Esophagus muscularis mucosa (tissue), 4 donors: ENCODE measurements around the gene AGAP3. TPM values are rescaled to one million over a fixed set of nuclear protein-coding genes. Genes with fewer than 3 reads are reported as not detected.

Experiments
- DNase-seq: peaks from one replicate; pipeline ENCODE4 v3.0.0-alpha.2; 2017; ENCODE audit errors: extremely low spot score
- H3K27ac ChIP-seq, 4 donors: fragments of 200-600 bp; sonication (generic); replicated peaks in 1 of 4; 1 replicate in 3 of 4; 2 replicates in 1 of 4; pipeline ENCODE4 v1.5.1; 2016 to 2019; ENCODE audit warnings: mild to moderate bottlenecking in 1 of 4
- H3K27me3 ChIP-seq, 4 donors: fragments of 200-600 bp; sonication (generic); one replicate each; pipeline versions ENCODE4 v1.5.1 to v1.6.0; 2016 to 2019
- H3K36me3 ChIP-seq, 4 donors: fragments of 200-600 bp; sonication (generic); one replicate each; pipeline ENCODE4 v1.5.1; 2016 to 2019
- H3K4me1 ChIP-seq, 4 donors: fragments of 200-600 bp; sonication (generic); one replicate each; pipeline ENCODE4 v1.5.1; 2016 to 2019
- H3K4me3 ChIP-seq, 4 donors: fragments of 200-600 bp; sonication (generic); 1 replicate in 2 of 4; 2 replicates in 2 of 4; pipeline ENCODE4 v1.5.1; 2016 to 2019; ENCODE audit warnings: mild to moderate bottlenecking in 4 of 4, moderate library complexity in 1 of 4
- H3K9me3 ChIP-seq, 4 donors: fragments of 200-600 bp; sonication (generic); 1 replicate in 3 of 4; 2 replicates in 1 of 4; pipeline ENCODE4 v1.5.1; 2016 to 2019
- CTCF ChIP-seq, 3 experiments: fragments of 200-600 bp in 2 of 3; fragments of 450-650 bp in 1 of 3; sonication (generic) in 2 of 3; IDR thresholded peaks; one replicate each; pipeline ENCODE4 v1.5.1; 2017 to 2019; ENCODE audit warnings: antibody characterized with exemption in 3 of 3, mild to moderate bottlenecking in 2 of 3, moderate library complexity in 1 of 3
- EP300 ChIP-seq: sonication (generic); formaldehyde crosslinking; IDR thresholded peaks from one replicate; pipeline ENCODE4 v1.6.1; 2017; ENCODE audit warnings: antibody characterized with exemption
- POLR2A ChIP-seq: fragments of 450-650 bp; IDR thresholded peaks from one replicate; pipeline ENCODE4 v1.6.1; 2017; ENCODE audit warnings: antibody characterized with exemption, moderate library complexity, mild to moderate bottlenecking, low read depth
- POLR2AphosphoS5 ChIP-seq, 2 donors: sonication (generic); formaldehyde crosslinking; IDR thresholded peaks; one replicate each; pipeline ENCODE4 v1.6.1; 2017; ENCODE audit warnings: antibody characterized with exemption in 2 of 2
- WGBS: methylation state at CpG from one replicate; pipeline ENCODE4 v1.1.5; 2018; 5-methylcytosine and 5-hydroxymethylcytosine counted together
- intact Hi-C: fragments of 100-400 bp; cut with DNase I; formaldehyde crosslinking; loops from one replicate; pipeline ENCODE4 v1.15.1; 2023
- total RNA-seq, 4 donors: library from RNA; depleted of rRNA; stranded (reverse); fragments of >200 nt; gene quantifications; one replicate each; pipeline versions ENCODE4 v1.1.0 to v1.2.1, GENCODE V29; 2016

The AGAP3 gene
- total RNA-seq, 4 donors from 2014 or later: 33.8 to 71.2 (median 60.0) TPM

DNA sequence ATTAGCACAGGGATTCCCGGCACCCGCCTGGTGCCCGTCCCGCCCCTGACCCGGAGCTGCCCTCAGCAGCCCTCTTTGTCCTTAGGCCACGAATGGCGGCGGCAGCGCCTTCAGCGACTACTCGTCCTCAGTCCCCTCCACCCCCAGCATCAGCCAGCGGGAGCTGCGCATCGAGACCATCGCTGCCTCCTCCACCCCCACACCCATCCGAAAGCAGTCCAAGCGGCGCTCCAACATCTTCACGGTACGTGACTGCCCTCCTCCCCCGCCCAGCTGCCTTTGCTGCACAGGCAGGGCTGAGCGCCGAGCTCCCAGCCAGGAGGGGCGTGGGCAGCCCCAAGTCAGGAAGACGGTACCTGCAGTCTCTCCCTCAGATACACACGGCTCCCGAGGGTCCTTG lies 33.6 kb downstream of the AGAP3 start:
- DNase-seq: no peak
- intact Hi-C loops: loop anchor here (10.0 kb wide), 1 partner anchor 125 kb away; the partner anchor contains the start of gene SMARCD3
- Histone ChIP-seq H3K36me3 (peaks cover 36 to 79% (median 78%) of the 10 kb centered on the region in 4 donors), H3K4me1 (peaks cover 6 to 28% (median 15%) of the 10 kb centered on the region in 4 donors), H3K4me3 (no peak overlapping the region), H3K27me3 (no peaks in the 10 kb centered on the region), H3K27ac (no peak overlapping the region), H3K9me3 (no peaks in the 10 kb centered on the region)
- 86% methylated on average over 27 of the region's 27 CpGs for WGBS
- TF ChIP-seq POLR2A (no peak), CTCF (IDR thresholded peaks at IDR 0.05) (no peak), POLR2AphosphoS5 (IDR thresholded peaks at IDR 0.05) (no peak), EP300 (no peak)

GRCh38 chr7:151120896-151121295 lies 34.6 kb downstream of the AGAP3 start:
- Histone ChIP-seq H3K27me3 (no peaks in the 10 kb centered on the region), H3K4me1 (peaks cover 12 to 32% (median 19%) of the 10 kb centered on the region in 4 donors), H3K9me3 (no peaks in the 10 kb centered on the region), H3K4me3 (no peak overlapping the region), H3K27ac (no peak overlapping the region), H3K36me3 (peaks cover 36 to 80% (median 79%) of the 10 kb centered on the region in 4 donors)
- WGBS: 88% methylated on average over 22 of the region's 22 CpGs
- intact Hi-C loops: loop anchor here (10.0 kb wide), 1 partner anchor 124 kb away; the partner anchor contains the start of gene SMARCD3
- no peak for TF ChIP-seq POLR2A
- no peak for TF ChIP-seq POLR2AphosphoS5 (IDR thresholded peaks at IDR 0.05)
- TF ChIP-seq CTCF (IDR thresholded peaks at IDR 0.05): no peak
- no peak for TF ChIP-seq EP300
- no peak for DNase-seq

- no peak overlapping the region for H3K27ac ChIP-seq
- no peaks in the 10 kb centered on the region for H3K27me3 ChIP-seq
- intact Hi-C loops: loop anchor here (10.0 kb wide), 1 partner anchor 123 kb away; the partner anchor contains the start of gene SMARCD3
- 89% methylated on average over 26 of the region's 30 CpGs for WGBS
- peaks cover 36 to 79% (median 79%) of the 10 kb centered on the region in 4 donors for H3K36me3 ChIP-seq
- no peak for DNase-seq
- H3K9me3 ChIP-seq: no peaks in the 10 kb centered on the region
- H3K4me1 ChIP-seq: peaks cover 15 to 32% (median 20%) of the 10 kb centered on the region in 4 donors
- no peak overlapping the region for H3K4me3 ChIP-seq
- no peak for TF ChIP-seq POLR2A
- TF ChIP-seq EP300: no peak
- no peak for TF ChIP-seq POLR2AphosphoS5 (IDR thresholded peaks at IDR 0.05)
- TF ChIP-seq CTCF (IDR thresholded peaks at IDR 0.05): no peak
Observed at GRCh38 chr7:151121380-151122170, 35.3 kb downstream of the AGAP3 start.

DNA sequence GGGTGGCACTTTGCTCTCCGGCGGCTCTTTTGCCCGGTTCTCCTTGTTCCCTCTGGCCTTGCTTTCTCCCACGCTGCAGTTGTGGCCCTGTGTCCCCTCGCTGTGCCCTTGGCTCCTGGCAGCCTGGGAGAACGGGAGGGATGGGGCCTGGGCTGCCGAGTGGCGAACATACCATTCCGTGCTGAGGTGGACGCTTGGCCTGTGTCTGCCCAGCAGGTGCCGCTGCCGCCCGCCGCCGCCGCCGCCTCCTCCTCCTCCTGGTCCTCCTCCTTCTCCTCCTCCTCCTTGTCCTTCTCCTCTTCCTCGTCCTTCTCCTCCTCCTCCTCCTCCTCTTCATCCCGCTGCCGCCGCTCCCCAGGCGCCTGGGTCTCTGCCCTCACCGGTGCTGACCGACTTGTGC lies 36.0 kb downstream of the AGAP3 start:
- WGBS: 87% methylated on average over 24 of the region's 24 CpGs
- Histone ChIP-seq H3K27ac (no peak overlapping the region), H3K4me3 (no peak overlapping the region), H3K4me1 (peaks cover 15 to 32% (median 21%) of the 10 kb centered on the region in 4 donors), H3K27me3 (no peaks in the 10 kb centered on the region), H3K9me3 (no peaks in the 10 kb centered on the region), H3K36me3 (peaks cover 36 to 82% (median 72%) of the 10 kb centered on the region in 4 donors)
- TF ChIP-seq POLR2AphosphoS5 (IDR thresholded peaks at IDR 0.05) (no peak), EP300 (no peak)
- intact Hi-C loops: loop anchor here (10.0 kb wide), 1 partner anchor 123 kb away; the partner anchor contains the start of gene SMARCD3
- no peak for DNase-seq

- 91% methylated on average over 14 of the region's 29 CpGs for WGBS
- H3K9me3 ChIP-seq: no peaks in the 10 kb centered on the region
- H3K27me3 ChIP-seq: no peaks in the 10 kb centered on the region
- peaks cover 15 to 32% (median 21%) of the 10 kb centered on the region in 4 donors for H3K4me1 ChIP-seq
- DNase-seq: no peak
- peaks cover 36 to 82% (median 69%) of the 10 kb centered on the region in 4 donors for H3K36me3 ChIP-seq
- TF ChIP-seq POLR2A (no peak), POLR2AphosphoS5 (IDR thresholded peaks at IDR 0.05) (no peak), CTCF (IDR thresholded peaks at IDR 0.05) (no peak), EP300 (no peak)
- H3K4me3 ChIP-seq: no peak overlapping the region
- intact Hi-C loops: loop anchor here (10.0 kb wide), 1 partner anchor 122 kb away; the partner anchor contains the start of gene SMARCD3
- no peak overlapping the region for H3K27ac ChIP-seq
Observed at GRCh38 chr7:151122796-151123157, 36.5 kb downstream of the AGAP3 start.
